ENCODE measurements around the gene MINDY3. TPM values are rescaled to one million over a fixed set of nuclear protein-coding genes. Genes with fewer than 3 reads are reported as not detected.

The MINDY3 gene
- polyA plus RNA-seq, 1 donor (not counting 4 experiments of a cell fraction or from before 2014, with no cell fraction given), result 22.1 TPM

DNA sequence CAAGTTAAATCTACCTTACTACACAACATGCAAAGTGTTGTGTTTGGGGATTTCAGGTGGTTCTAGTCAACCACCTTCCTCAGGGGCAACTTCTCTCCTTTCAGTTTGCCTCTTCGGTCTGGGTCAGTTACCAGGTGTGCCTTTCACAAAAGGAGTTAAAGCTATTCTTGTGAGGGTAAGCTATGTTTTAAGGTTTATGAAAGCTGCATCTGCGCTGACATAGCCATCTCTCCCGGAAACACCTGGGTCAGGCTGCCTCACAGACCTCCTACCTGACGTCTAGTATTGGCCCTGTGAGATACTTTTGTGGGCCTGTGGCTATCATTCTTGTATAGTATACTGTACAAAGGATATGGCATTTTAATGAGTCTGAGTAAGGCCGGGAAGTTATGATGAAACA is 72.9 kb downstream of the MINDY3 start:
- Histone ChIP-seq H3K36me3 (ENCODE audit: control insufficient read depth in 2 of 2, extremely low read depth in 1 of 2, insufficient read depth in 2 of 2, low read length in 2 of 2) (no peaks in the 10 kb centered on the region), H3K9me3 (ENCODE audit: control insufficient read depth, low read depth, low read length) (no peaks in the 10 kb centered on the region), H3K4me2 (ENCODE audit: control insufficient read depth, extremely low read depth, insufficient read depth, low read depth, low read length) (no peak overlapping the region), H3K27me3 (ENCODE audit: control insufficient read depth, extremely low read depth, insufficient read depth, low read length) (no peaks in the 10 kb centered on the region), H3K27ac (ENCODE audit: control insufficient read depth, insufficient read depth, low read length) (no peak overlapping the region), H3K4me3 (ENCODE audit: control insufficient read depth in 2 of 3, extremely low read depth in 1 of 3, insufficient read depth in 2 of 3, low read depth in 1 of 3, low read length in 3 of 3) (no peak overlapping the region), H2AFZ (ENCODE audit: control insufficient read depth, low read length) (no peak overlapping the region), H4K20me1 (ENCODE audit: control insufficient read depth, extremely low read depth, insufficient read depth, low read length) (no peaks in the 10 kb centered on the region), H3K9me1 (ENCODE audit: control insufficient read depth, extremely low read depth, insufficient read depth, low read length) (no peaks in the 10 kb centered on the region), H3K4me1 (ENCODE audit: control insufficient read depth, extremely low read depth, insufficient read depth, low read length) (peaks cover 9% of the 10 kb centered on the region), H3K9ac (ENCODE audit: control insufficient read depth, extremely low read depth, insufficient read depth, low read length) (no peak overlapping the region), H3K79me2 (ENCODE audit: control insufficient read depth, insufficient read depth, low read length) (no peaks in the 10 kb centered on the region)
- FAIRE-seq (no peak), DNase-seq (ENCODE audit: low read depth, low spot score) (no peak)
- dilution Hi-C loops (cut with MboI; ENCODE audit: extremely low pct_ligation_motif_present, low sequenced_read_pairs), result no loop called here
- TF ChIP-seq, protein P1, sequence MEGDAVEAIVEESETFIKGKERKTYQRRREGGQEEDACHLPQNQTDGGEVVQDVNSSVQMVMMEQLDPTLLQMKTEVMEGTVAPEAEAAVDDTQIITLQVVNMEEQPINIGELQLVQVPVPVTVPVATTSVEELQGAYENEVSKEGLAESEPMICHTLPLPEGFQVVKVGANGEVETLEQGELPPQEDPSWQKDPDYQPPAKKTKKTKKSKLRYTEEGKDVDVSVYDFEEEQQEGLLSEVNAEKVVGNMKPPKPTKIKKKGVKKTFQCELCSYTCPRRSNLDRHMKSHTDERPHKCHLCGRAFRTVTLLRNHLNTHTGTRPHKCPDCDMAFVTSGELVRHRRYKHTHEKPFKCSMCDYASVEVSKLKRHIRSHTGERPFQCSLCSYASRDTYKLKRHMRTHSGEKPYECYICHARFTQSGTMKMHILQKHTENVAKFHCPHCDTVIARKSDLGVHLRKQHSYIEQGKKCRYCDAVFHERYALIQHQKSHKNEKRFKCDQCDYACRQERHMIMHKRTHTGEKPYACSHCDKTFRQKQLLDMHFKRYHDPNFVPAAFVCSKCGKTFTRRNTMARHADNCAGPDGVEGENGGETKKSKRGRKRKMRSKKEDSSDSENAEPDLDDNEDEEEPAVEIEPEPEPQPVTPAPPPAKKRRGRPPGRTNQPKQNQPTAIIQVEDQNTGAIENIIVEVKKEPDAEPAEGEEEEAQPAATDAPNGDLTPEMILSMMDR (optimal IDR thresholded peaks at IDR 0.05 in 1 of 3, IDR thresholded peaks at IDR 0.05 in 1 of 3, conservative IDR thresholded peaks at IDR 0.05 in 1 of 3; ENCODE audit: extremely low read depth in 1 of 3, insufficient read depth in 2 of 3, low read length in 3 of 3), result no peak
- no peak for TF ChIP-seq EZH2 (IDR thresholded peaks at IDR 0.05; ENCODE audit: low read length)

DNA sequence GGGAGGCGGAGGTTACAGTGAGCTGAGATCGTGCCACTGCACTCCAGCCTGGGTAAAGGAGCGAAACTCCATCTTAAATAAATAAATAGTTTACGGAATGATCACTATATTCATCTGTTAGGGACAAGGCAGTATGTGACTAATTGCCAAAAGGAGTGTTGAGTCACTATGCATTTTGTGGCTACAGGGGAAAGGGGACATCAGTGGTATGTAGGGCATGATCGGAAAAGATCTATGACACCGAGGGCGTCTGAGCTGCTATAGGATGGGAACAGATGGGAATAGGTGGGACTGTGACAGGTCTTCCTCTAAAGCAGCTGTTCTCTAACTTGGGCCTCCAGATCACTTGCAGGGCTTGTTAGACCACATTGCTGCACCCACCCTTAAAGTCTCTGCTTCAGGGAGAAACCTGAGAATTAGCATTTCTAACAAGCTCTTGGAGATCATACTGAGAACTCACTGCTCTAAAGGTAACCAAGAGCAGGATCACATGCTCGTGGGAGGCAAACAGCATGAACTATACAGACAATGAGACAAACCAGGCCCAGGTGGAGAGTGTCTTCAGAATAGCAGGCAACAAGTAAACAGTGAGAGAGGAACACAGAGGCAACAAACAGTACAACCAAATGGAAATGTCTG is 75.5 kb downstream of the MINDY3 start:
- Histone ChIP-seq H3K36me3 (ENCODE audit: control insufficient read depth in 2 of 2, extremely low read depth in 1 of 2, insufficient read depth in 2 of 2, low read length in 2 of 2) (peaks cover 2 to 8% of the 10 kb centered on the region in 2 experiments), H3K79me2 (ENCODE audit: control insufficient read depth, insufficient read depth, low read length) (no peaks in the 10 kb centered on the region), H3K4me1 (ENCODE audit: control insufficient read depth, extremely low read depth, insufficient read depth, low read length) (peaks cover 14% of the 10 kb centered on the region), H3K9me1 (ENCODE audit: control insufficient read depth, extremely low read depth, insufficient read depth, low read length) (no peaks in the 10 kb centered on the region), H3K27me3 (ENCODE audit: control insufficient read depth, extremely low read depth, insufficient read depth, low read length) (no peaks in the 10 kb centered on the region), H3K9ac (ENCODE audit: control insufficient read depth, extremely low read depth, insufficient read depth, low read length) (no peak overlapping the region), H2AFZ (ENCODE audit: control insufficient read depth, low read length) (no peak overlapping the region), H3K27ac (ENCODE audit: control insufficient read depth, insufficient read depth, low read length) (no peak overlapping the region), H4K20me1 (ENCODE audit: control insufficient read depth, extremely low read depth, insufficient read depth, low read length) (no peaks in the 10 kb centered on the region), H3K4me2 (ENCODE audit: control insufficient read depth, extremely low read depth, insufficient read depth, low read depth, low read length) (no peak overlapping the region), H3K9me3 (ENCODE audit: control insufficient read depth, low read depth, low read length) (no peaks in the 10 kb centered on the region), H3K4me3 (ENCODE audit: control insufficient read depth in 2 of 3, extremely low read depth in 1 of 3, insufficient read depth in 2 of 3, low read depth in 1 of 3, low read length in 3 of 3) (no peak overlapping the region)
- dilution Hi-C loops (cut with MboI; ENCODE audit: extremely low pct_ligation_motif_present, low sequenced_read_pairs), result no loop called here
- no peak for TF ChIP-seq EZH2 (IDR thresholded peaks at IDR 0.05; ENCODE audit: low read length)
- TF ChIP-seq, protein P1 (optimal IDR thresholded peaks at IDR 0.05 in 1 of 3, IDR thresholded peaks at IDR 0.05 in 1 of 3, conservative IDR thresholded peaks at IDR 0.05 in 1 of 3; ENCODE audit: extremely low read depth in 1 of 3, insufficient read depth in 2 of 3, low read length in 3 of 3), result no peak
- DNase-seq (ENCODE audit: low read depth, low spot score) (no peak), FAIRE-seq (no peak)

All from keratinocyte (primary cell).